Muscle layer of duodenum (tissue), 2 donors: Measurements from ENCODE around the gene MPRIP.

Source experiments
- H3K27ac ChIP-seq: one replicate; pipeline ENCODE4 v1.7.0; 2013; ENCODE audit warnings: mild to moderate bottlenecking, low read length
- H3K27me3 ChIP-seq: one replicate; pipeline ENCODE4 v1.7.0; 2013; ENCODE audit warnings: low read depth, mild to moderate bottlenecking, control low read depth, low read length
- H3K36me3 ChIP-seq, 2 donors: one replicate each; pipeline ENCODE4 v1.7.0; 2013; ENCODE audit warnings: low read length in 2 of 2, control low read depth in 1 of 2, mild to moderate bottlenecking in 1 of 2; ENCODE audit not compliant: insufficient read depth in 2 of 2, control insufficient read depth in 1 of 2
- H3K4me1 ChIP-seq, 2 donors: one replicate each; pipeline ENCODE4 v1.7.0; 2013; ENCODE audit warnings: low read length in 2 of 2, mild to moderate bottlenecking in 2 of 2, control low read depth in 1 of 2, moderate library complexity in 1 of 2; ENCODE audit not compliant: insufficient read depth in 2 of 2, control insufficient read depth in 1 of 2
- H3K4me3 ChIP-seq, 2 donors: one replicate each; pipeline ENCODE4 v1.7.0; 2013; ENCODE audit warnings: low read length in 2 of 2, low read depth in 1 of 2, mild to moderate bottlenecking in 1 of 2
- H3K9me3 ChIP-seq, 2 donors: one replicate each; pipeline ENCODE4 v1.7.0; 2013; ENCODE audit warnings: low read length in 2 of 2, control low read depth in 1 of 2, mild to moderate bottlenecking in 1 of 2; ENCODE audit not compliant: control insufficient read depth in 1 of 2
- donor health status: healthy.

MPRIP gene

DNA sequence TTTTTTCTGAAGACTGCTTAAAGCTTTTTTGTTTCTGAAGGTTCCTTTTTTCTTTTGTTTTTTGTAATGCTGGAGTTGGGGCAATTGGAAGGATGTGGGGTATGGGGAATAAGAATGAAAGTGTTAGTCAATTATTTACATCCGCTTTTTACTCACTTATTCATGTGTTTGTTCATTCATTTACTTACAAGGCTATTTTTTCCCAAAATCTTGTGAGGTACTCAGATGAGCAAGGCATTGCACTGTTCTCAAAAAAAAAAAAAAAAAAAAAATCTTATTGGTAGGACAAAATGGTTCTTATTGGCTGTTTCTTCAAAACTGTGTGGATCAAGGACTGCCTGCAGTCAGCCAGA, 108.2 kb downstream of the MPRIP start:
- H3K36me3 ChIP-seq = peaks cover 51 to 66% of the 10 kb centered on the region in 2 donors

DNA sequence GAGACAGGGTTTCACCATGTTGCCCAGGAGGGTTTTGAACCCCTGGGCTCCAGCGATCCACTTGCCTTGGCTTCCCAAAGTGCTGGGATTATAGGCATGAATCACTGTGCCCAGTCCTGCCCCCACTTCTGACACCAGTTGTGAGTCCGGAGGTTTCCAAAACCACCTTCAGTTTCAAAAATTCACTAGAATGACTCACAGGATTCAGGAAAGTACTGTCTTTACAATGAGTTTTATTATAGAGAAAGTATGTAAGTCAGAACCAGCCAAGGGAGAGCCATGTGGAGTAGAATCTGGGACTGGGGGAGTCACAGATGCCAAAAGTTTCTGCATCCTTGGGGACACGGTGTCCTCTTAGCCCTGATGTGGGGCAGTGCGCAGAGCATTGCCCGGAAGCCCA, 108.8 kb downstream of the MPRIP start:
- Histone ChIP-seq H3K4me3 (no peak overlapping the region), H3K27me3 (no peaks in the 10 kb centered on the region), H3K27ac (no peak overlapping the region), H3K4me1 (peaks cover 0 to 27% of the 10 kb centered on the region in 2 donors), H3K9me3 (no peaks in the 10 kb centered on the region), H3K36me3 (peaks cover 52 to 66% of the 10 kb centered on the region in 2 donors)

More for the DNA sequence above, 108.2 kb downstream of the MPRIP start:
- Histone ChIP-seq H3K27me3 (no peaks in the 10 kb centered on the region), H3K4me1 (peaks cover 0 to 33% of the 10 kb centered on the region in 2 donors), H3K4me3 (no peak overlapping the region), H3K27ac (no peak overlapping the region), H3K9me3 (no peaks in the 10 kb centered on the region)

DNA sequence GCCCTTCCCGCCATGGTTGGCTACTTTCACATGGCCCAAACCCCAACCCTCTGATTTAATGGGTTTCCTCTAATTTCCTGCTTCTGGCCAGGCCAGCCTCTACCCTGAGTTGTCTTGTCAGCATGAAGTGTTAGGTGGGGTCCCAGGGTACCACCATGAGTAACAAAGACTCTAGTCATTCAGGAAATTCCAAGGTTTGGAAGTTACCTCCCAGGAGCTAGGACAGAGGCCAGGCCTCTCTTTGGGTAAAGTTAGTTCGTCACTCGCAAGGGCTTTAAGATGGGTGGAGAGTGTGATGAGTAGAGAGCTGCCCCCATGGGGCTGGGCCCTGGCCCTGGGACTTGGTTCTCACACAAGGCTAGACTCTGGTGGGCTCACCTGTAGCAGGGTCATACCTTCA, 109.3 kb downstream of the MPRIP start:
- H3K4me3 ChIP-seq = no peak overlapping the region
- H3K9me3 ChIP-seq = no peaks in the 10 kb centered on the region
- no peak overlapping the region for H3K27ac ChIP-seq
- H3K27me3 ChIP-seq = no peaks in the 10 kb centered on the region
- peaks cover 54 to 66% of the 10 kb centered on the region in 2 donors for H3K36me3 ChIP-seq
- H3K4me1 ChIP-seq = peaks cover 0 to 22% of the 10 kb centered on the region in 2 donors

DNA sequence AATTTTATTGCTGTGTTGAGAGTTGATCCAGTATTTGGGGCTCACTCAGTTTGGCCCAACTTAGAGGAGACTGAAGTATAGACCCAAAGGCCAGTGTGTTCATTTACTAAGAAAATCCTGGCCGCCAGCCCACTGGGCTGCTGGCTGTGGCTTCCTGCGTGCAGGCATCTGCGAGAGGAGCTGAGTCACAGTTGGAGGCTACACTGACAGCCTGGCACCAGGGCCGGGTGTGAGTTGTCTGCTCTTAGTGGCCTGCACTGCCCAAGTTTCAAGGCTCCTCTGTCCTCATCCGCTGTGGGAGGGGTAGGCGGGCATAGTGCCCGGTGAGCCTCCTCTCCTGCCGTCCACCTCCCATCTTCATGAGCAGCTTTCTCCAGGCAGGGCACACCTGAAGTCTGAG, 109.7 kb downstream of the MPRIP start:
- Histone ChIP-seq H3K4me1 (peaks cover 0 to 20% of the 10 kb centered on the region in 2 donors), H3K36me3 (peaks cover 54 to 66% of the 10 kb centered on the region in 2 donors), H3K27me3 (no peaks in the 10 kb centered on the region), H3K27ac (no peak overlapping the region), H3K4me3 (no peak overlapping the region), H3K9me3 (no peaks in the 10 kb centered on the region)

DNA sequence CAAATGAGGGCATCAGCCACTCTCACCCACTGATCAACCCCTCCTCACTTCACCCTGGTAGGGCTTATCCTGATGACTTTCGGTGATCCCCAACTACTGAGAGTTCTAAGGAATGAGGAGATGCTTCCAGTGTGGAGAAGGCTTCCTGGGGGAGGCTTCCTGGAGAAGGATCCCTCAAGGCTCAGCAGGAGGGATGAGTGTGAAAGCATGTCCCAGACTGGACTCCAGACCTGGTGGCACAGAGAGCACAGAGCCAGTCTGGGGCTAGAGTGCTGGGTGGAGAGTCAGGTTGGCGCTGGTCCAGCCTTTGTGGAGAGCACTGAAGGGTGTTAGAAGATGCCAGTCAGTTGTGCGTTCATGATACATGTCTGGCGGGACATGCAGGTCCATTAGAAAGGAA, 110.1 kb downstream of the MPRIP start:
- peaks cover 55 to 66% of the 10 kb centered on the region in 2 donors for H3K36me3 ChIP-seq
- no peak overlapping the region for H3K4me3 ChIP-seq
- no peak overlapping the region for H3K27ac ChIP-seq
- H3K4me1 ChIP-seq = peaks cover 0 to 20% of the 10 kb centered on the region in 2 donors
- no peaks in the 10 kb centered on the region for H3K9me3 ChIP-seq
- no peaks in the 10 kb centered on the region for H3K27me3 ChIP-seq

DNA sequence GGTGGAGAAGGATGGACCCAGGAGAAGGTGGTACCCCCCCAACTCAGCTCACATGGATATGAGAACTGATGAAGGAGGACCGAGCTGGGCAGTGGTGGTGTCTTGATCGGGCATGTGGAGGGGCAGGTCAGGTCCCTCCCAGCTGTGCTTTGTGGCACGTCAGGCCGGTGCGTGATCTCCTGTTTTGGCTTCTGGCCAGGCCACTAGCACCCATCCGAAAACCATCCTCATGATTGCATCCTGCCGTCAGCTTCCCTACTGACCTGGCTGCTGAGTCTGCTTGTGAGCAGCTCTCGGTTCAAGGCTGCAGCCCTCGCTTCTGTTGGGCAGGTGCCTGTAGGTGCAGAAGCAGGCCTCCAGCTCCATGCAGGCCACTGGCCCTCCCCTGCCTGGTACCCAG, 110.8 kb downstream of the MPRIP start:
- no peaks in the 10 kb centered on the region for H3K27me3 ChIP-seq
- H3K9me3 ChIP-seq = no peaks in the 10 kb centered on the region
- no peak overlapping the region for H3K27ac ChIP-seq
- peaks cover 0 to 20% of the 10 kb centered on the region in 2 donors for H3K4me1 ChIP-seq
- H3K36me3 ChIP-seq = peaks cover 50 to 69% of the 10 kb centered on the region in 2 donors
- H3K4me3 ChIP-seq = no peak overlapping the region

DNA sequence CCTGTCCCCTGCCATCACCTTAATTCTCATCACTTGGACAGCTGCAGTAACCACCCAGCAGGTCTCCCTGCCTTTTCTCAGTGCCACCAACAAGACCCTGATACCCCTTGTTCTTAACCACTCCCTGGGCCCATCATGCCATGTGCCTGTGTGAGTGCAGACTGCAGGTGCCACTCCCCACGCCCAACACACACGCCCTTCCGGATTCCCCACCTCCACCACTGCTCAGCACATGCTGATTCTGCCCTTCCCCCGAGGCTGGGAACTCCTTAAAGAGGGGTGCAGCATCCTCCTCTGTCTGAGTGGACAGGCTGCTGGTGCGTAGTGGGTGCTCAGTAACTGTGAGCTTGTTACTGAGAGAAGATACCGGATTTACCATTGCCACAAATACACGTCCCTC, 111.5 kb downstream of the MPRIP start:
- no peak overlapping the region for H3K4me3 ChIP-seq
- H3K4me1 ChIP-seq = peaks cover 0 to 20% of the 10 kb centered on the region in 2 donors
- no peak overlapping the region for H3K27ac ChIP-seq
- H3K36me3 ChIP-seq = peaks cover 50 to 75% of the 10 kb centered on the region in 2 donors
- no peaks in the 10 kb centered on the region for H3K9me3 ChIP-seq
- H3K27me3 ChIP-seq = no peaks in the 10 kb centered on the region

DNA sequence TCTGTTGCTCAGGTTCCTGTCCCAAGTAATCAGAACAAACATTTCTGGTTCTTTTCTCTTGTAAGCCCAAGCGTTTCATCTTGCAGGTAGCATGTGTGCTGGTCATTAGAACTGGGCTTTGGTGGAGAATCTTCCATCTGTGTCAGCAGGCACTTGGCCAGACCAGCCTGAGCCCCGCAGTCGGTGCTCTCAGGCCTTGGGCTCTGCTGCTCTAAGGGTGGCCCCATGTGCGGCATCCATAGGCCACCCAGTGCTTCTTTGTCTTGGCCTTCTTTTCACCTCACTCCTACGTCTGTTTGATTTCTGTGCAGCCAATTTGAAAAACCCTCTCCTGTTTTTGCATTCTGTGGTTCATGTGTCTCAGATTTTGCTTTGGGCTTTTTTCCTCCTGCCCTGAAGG, 112.3 kb downstream of the MPRIP start:
- Histone ChIP-seq H3K9me3 (no peaks in the 10 kb centered on the region), H3K4me3 (no peak overlapping the region), H3K4me1 (peaks cover 0 to 20% of the 10 kb centered on the region in 2 donors), H3K27me3 (no peaks in the 10 kb centered on the region), H3K27ac (no peak overlapping the region), H3K36me3 (peaks cover 58 to 83% of the 10 kb centered on the region in 2 donors)

DNA sequence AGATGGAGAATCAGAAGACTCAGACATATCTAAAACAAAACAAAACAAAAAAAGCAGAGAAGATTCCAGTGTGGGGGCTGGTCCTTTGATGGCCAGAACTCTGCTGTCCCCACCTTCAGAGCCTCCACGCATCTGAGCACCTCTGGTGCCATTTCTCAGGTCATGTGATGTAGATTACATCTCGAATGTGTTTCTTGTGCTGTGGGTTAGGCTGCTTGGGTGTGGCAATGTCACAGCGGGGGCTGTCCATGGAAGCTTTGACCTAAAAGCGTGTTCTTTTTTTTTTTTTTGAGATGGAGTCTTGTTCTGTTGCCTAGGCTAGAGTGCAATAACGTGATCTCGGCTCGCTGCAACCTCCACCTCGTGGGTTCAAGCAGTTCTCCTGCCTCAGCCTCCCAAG, 112.7 kb downstream of the MPRIP start:
- Histone ChIP-seq H3K36me3 (peaks cover 59 to 85% of the 10 kb centered on the region in 2 donors), H3K4me3 (no peak overlapping the region), H3K9me3 (no peaks in the 10 kb centered on the region), H3K27me3 (no peaks in the 10 kb centered on the region), H3K27ac (no peak overlapping the region), H3K4me1 (peaks cover 0 to 20% of the 10 kb centered on the region in 2 donors)

DNA sequence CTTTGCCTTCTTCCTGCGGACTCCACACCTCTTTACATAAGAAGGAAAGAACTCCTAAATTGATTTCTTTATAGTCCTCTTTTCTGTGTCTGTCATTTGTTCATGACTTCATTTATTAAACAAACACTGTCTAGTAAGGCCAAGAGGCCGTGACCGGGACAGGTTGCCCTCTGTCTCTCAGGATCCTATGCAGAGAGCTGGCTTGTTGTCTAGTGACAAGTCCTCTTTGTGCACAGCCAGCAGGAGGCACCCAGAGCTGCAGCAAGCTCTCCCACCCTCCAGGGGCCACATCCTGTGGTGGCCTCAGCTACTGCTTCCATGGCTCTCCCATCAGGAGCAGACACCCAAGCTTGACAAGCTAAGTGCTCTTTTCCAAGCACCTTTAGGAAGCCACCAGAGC, 113.3 kb downstream of the MPRIP start:
- peaks cover 57 to 86% of the 10 kb centered on the region in 2 donors for H3K36me3 ChIP-seq
- no peak overlapping the region for H3K27ac ChIP-seq
- H3K4me1 ChIP-seq = peaks cover 0 to 20% of the 10 kb centered on the region in 2 donors
- no peak overlapping the region for H3K4me3 ChIP-seq
- H3K27me3 ChIP-seq = no peaks in the 10 kb centered on the region
- H3K9me3 ChIP-seq = no peaks in the 10 kb centered on the region

DNA sequence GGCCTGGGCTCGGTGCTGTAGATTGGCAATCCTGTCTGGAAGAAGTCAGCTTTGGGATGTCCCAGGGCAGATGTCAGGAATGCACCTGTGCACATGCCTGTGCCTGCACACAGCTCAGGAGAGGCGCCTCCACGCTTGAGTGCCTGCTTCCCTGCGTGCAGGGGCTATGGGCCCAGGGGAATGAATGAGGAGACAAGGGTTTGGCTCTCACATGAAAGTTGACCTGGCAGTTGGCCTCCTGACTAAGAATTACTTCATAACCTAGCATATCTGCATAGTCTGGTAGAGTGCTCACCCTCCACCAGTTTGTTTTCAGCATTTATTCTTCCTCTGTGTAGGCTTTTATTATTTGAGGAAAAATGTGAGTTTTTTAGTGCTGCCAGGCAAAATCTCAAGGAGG, 113.8 kb downstream of the MPRIP start:
- Histone ChIP-seq H3K36me3 (peaks cover 62 to 91% of the 10 kb centered on the region in 2 donors), H3K4me3 (no peak overlapping the region), H3K4me1 (peaks cover 0 to 20% of the 10 kb centered on the region in 2 donors), H3K27me3 (no peaks in the 10 kb centered on the region), H3K27ac (no peak overlapping the region), H3K9me3 (no peaks in the 10 kb centered on the region)

DNA sequence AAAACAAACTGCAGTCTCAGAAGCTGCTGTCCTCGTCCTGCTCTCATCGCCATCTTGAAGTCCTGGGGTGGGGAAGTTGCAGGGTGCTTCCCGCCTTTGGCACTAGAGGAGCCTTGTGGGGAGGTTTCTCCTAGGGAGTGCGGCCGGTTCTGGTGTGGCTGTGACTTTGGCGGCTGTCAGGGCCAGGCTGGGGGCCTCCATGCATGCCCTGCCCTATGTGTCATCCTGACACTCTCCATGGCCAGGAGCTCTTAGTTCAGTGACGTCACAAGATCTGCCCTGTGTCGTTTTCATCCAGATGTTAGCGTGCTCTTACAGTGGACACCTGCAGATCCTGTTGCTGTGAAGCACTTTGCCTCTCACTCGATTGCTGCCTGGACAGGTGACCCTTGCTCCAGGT, 114.3 kb downstream of the MPRIP start:
- Histone ChIP-seq H3K4me3 (no peak overlapping the region), H3K36me3 (peaks cover 61 to 91% of the 10 kb centered on the region in 2 donors), H3K27me3 (no peaks in the 10 kb centered on the region), H3K27ac (no peak overlapping the region), H3K9me3 (no peaks in the 10 kb centered on the region), H3K4me1 (peaks cover 0 to 17% of the 10 kb centered on the region in 2 donors)
